ENCODE data around the gene BACH2.

- TF ChIP-seq MXI1 (IDR thresholded peaks at IDR 0.05; ENCODE audit: borderline replicate concordance, low read depth, low read length): no peak
- no peak for TF ChIP-seq CTCF (conservative IDR thresholded peaks at IDR 0.05; ENCODE audit: low read depth, low read length)
- no peak for TF ChIP-seq POLR2A (IDR thresholded peaks at IDR 0.05; ENCODE audit: low read depth, low read length)
- TF ChIP-seq RFX5 (IDR thresholded peaks at IDR 0.05; ENCODE audit: low read depth, low read length): no peak
- TF ChIP-seq RAD21 (IDR thresholded peaks at IDR 0.05; ENCODE audit: low read length): no peak
- TF ChIP-seq USF2 (IDR thresholded peaks at IDR 0.05; ENCODE audit: low read depth, low read length): no peak
- no peak for TF ChIP-seq ELK1 (IDR thresholded peaks at IDR 0.05; ENCODE audit: borderline replicate concordance, low read depth, low read length)
- no peak for TF ChIP-seq FOS (IDR thresholded peaks at IDR 0.05; ENCODE audit: low read depth, low read length)
- TF ChIP-seq BHLHE40 (IDR thresholded peaks at IDR 0.05; ENCODE audit: low read depth, low read length): no peak
Observed at GRCh38 chr6:90082847-90083246, 213.8 kb downstream of the BACH2 start.
